HCT116 (cell line): ENCODE data around the gene TMSB4X. TPM values are rescaled to one million over a fixed set of nuclear protein-coding genes. Genes with fewer than 3 reads are reported as not detected.

Experiments used
- ATAC-seq: fragments of 200-7000 bp; cut with Tn5 transposase; 2 replicates; pipeline ENCODE4 v1.9.1; 2020; ENCODE audit warnings: mild to moderate bottlenecking, moderate library complexity
- BruUV-seq: library from RNA; stranded (reverse); fragments of 400-500 nt; replicated peaks from 2 replicates; lab custom pipeline; 2021; lab: Mats Ljungman, UMichigan
- CTCF ChIA-PET: fragments of 300-600 bp; sonication (Branson Sonifier 250); formaldehyde crosslinking; loops from one replicate; lab custom pipeline; 2021; ENCODE audit warnings: antibody characterized with exemption; lab: Charles Lee
- POLR2A ChIA-PET: fragments of 300-600, 350-600 bp; sonication (Branson Sonifier 250); formaldehyde crosslinking; loops from one replicate; lab custom pipeline; 2021; ENCODE audit warnings: antibody characterized with exemption; lab: Charles Lee
- RAD21 ChIA-PET, 2 experiments: fragments of 300-600 bp; sonication (Branson Sonifier 250); formaldehyde crosslinking; loops; one replicate each; lab custom pipeline; 2023; ENCODE audit warnings: low total read pairs in 2 of 2; ENCODE audit not compliant: uncharacterized antibody in 2 of 2, unreplicated experiment in 2 of 2, low non-redundant PET in 1 of 2; lab: Charles Lee
- DNase-seq: peaks from one replicate; pipeline ENCODE4 v3.0.0-alpha.2; 2010; ENCODE audit warnings: low read depth, low spot score
- H2AFZ ChIP-seq: fragments of 200-600 bp; shearing (Covaris generic), sonication (generic); 2 replicates; pipeline ENCODE4 v1.6.1; 2017; ENCODE audit warnings: low read depth, mixed run types, mixed read lengths, antibody characterized with exemption, low read length; ENCODE audit not compliant: poor library complexity, severe bottlenecking
- H3K27ac ChIP-seq: 2 replicates; pipeline ENCODE4 v1.5.1; 2012; ENCODE audit warnings: low read depth, low read length
- H3K27me3 ChIP-seq: fragments of 200-600 bp; sonication (generic); 2 replicates; pipeline ENCODE4 v1.6.1; 2016; ENCODE audit warnings: mixed run types, low read length, mixed read lengths; ENCODE audit not compliant: insufficient read depth
- H3K36me3 ChIP-seq, 2 experiments: fragments of 200-500 bp in 1 of 2; fragments of 200-600 bp in 1 of 2; sonication (Bioruptor generic) in 1 of 2; sonication (generic) in 1 of 2; 2 replicates each; pipeline versions ENCODE4 v1.5.1 to v1.6.1; 2014 to 2016; ENCODE audit warnings: low read length in 2 of 2, inconsistent platforms in 1 of 2, mixed read lengths in 1 of 2, mixed run types in 1 of 2; ENCODE audit not compliant: insufficient read depth in 2 of 2, control insufficient read depth in 1 of 2
- H3K4me1 ChIP-seq, 2 experiments: fragments of 200-600 bp in 1 of 2; sonication (generic) in 1 of 2; 2 replicates each; pipeline versions ENCODE4 v1.5.1 to v1.6.1; 2012 to 2017; ENCODE audit warnings: low read length in 2 of 2, inconsistent platforms in 1 of 2, mild to moderate bottlenecking in 1 of 2, mixed read lengths in 1 of 2, mixed run types in 1 of 2, moderate library complexity in 1 of 2; ENCODE audit not compliant: insufficient read depth in 2 of 2, control insufficient read depth in 1 of 2
- H3K4me2 ChIP-seq: fragments of 200-600 bp; sonication (generic); 2 replicates; pipeline ENCODE4 v1.6.1; 2017; ENCODE audit warnings: mixed run types, low read length, mixed read lengths
- H3K4me3 ChIP-seq, 2 experiments: fragments of 200-600 bp in 1 of 2; sonication (generic) in 1 of 2; replicated peaks in 1 of 2; 2 replicates each; pipeline ENCODE4 v1.5.1; 2011 to 2016; ENCODE audit warnings: low read length in 2 of 2, control low read depth in 1 of 2, low read depth in 1 of 2, mild to moderate bottlenecking in 1 of 2, mixed read lengths in 1 of 2, mixed run types in 1 of 2
- H3K79me2 ChIP-seq: fragments of 200-600 bp; sonication (generic); 2 replicates; pipeline ENCODE4 v1.6.1; 2017; ENCODE audit warnings: mild to moderate bottlenecking, mixed run types, low read length, moderate library complexity, mixed read lengths; ENCODE audit not compliant: insufficient read depth
- H3K9ac ChIP-seq: fragments of 200-600 bp; sonication (generic); 2 replicates; pipeline ENCODE4 v1.6.1; 2016; ENCODE audit warnings: low read length, mixed read lengths
- H3K9me2 ChIP-seq: fragments of 200-600 bp; sonication (generic), shearing (Covaris generic); 2 replicates; pipeline ENCODE4 v1.6.1; 2017; ENCODE audit warnings: mixed run types, mild to moderate bottlenecking, moderate library complexity; ENCODE audit not compliant: insufficient read depth
- H3K9me3 ChIP-seq, 2 experiments: fragments of 200-500 bp in 1 of 2; fragments of 200-600 bp in 1 of 2; sonication (Bioruptor generic) in 1 of 2; sonication (generic) in 1 of 2; 2 replicates each; pipeline ENCODE4 v1.6.1; 2014 to 2017; ENCODE audit warnings: low read length in 2 of 2, mixed read lengths in 2 of 2, inconsistent platforms in 1 of 2, low read depth in 1 of 2, mild to moderate bottlenecking in 1 of 2, mixed run types in 1 of 2, moderate library complexity in 1 of 2; ENCODE audit not compliant: control insufficient read depth in 1 of 2, insufficient read depth in 1 of 2
- H4K20me1 ChIP-seq: fragments of 200-600 bp; sonication (generic), shearing (Covaris generic); 2 replicates; pipeline ENCODE4 v1.6.1; 2017; ENCODE audit warnings: mixed run types, mild to moderate bottlenecking, moderate library complexity; ENCODE audit not compliant: insufficient read depth
- CBX3 ChIP-seq: IDR thresholded peaks from 2 replicates; pipeline ENCODE4 v1.6.1; 2012; ENCODE audit warnings: low read depth
- CEBPB ChIP-seq: IDR thresholded peaks from 2 replicates; pipeline ENCODE4 v1.6.1; 2012; ENCODE audit warnings: low read depth
- EGR1 ChIP-seq: IDR thresholded peaks from 2 replicates; pipeline ENCODE4 v1.6.1; 2012; ENCODE audit warnings: low read depth
- ELF1 ChIP-seq: IDR thresholded peaks from 2 replicates; pipeline ENCODE4 v1.6.1; 2012; ENCODE audit warnings: low read depth, borderline replicate concordance
- EZH2 ChIP-seq: fragments of 200-600 bp; sonication (generic); IDR thresholded peaks from 2 replicates; pipeline ENCODE4 v1.6.1; 2017; ENCODE audit warnings: antibody characterized with exemption, mixed run types
- EZH2phosphoT487 ChIP-seq: fragments of 200-600 bp; IDR thresholded peaks from 2 replicates; pipeline ENCODE4 v1.6.1; 2018; ENCODE audit warnings: antibody characterized with exemption, borderline replicate concordance
- FOSL1 ChIP-seq: IDR thresholded peaks from 2 replicates; pipeline ENCODE4 v1.6.1; 2012; ENCODE audit warnings: low read depth
- MAX ChIP-seq: IDR thresholded peaks from 2 replicates; pipeline ENCODE4 v1.6.1; 2012
- RAD21 ChIP-seq: IDR thresholded peaks from 2 replicates; pipeline ENCODE4 v1.6.1; 2012; ENCODE audit warnings: low read depth, mild to moderate bottlenecking
- REST ChIP-seq: IDR thresholded peaks from 2 replicates; pipeline ENCODE4 v1.6.1; 2012; ENCODE audit warnings: low read depth
- SP1 ChIP-seq: IDR thresholded peaks from 2 replicates; pipeline ENCODE4 v1.6.1; 2012; ENCODE audit warnings: low read depth
- SRF ChIP-seq: IDR thresholded peaks from 2 replicates; pipeline ENCODE4 v1.6.1; 2012; ENCODE audit warnings: low read depth
- TCF7L2 ChIP-seq: IDR thresholded peaks from 2 replicates; pipeline ENCODE4 v1.7.0; 2011; ENCODE audit warnings: borderline replicate concordance, inconsistent platforms; ENCODE audit not compliant: insufficient read depth, insufficient read length; ENCODE audit errors: extremely low read depth
- YY1 ChIP-seq: IDR thresholded peaks from 2 replicates; pipeline ENCODE4 v1.6.1; 2011; ENCODE audit warnings: low read length, low read depth, moderate library complexity, mild to moderate bottlenecking; ENCODE audit not compliant: insufficient replicate concordance; ENCODE audit errors: extremely low read depth
- ZBTB33 ChIP-seq: IDR thresholded peaks from 2 replicates; pipeline ENCODE4 v1.6.1; 2011; ENCODE audit warnings: mild to moderate bottlenecking, low read length, moderate library complexity; ENCODE audit not compliant: insufficient replicate concordance; ENCODE audit errors: extremely low read depth
- ZFX ChIP-seq: fragments of 450-650 bp; IDR thresholded peaks from 2 replicates; pipeline ENCODE4 v1.6.1; 2017
- ZNF274 ChIP-seq: fragments of 200-500 bp; sonication (Bioruptor generic); IDR thresholded peaks from 2 replicates; pipeline ENCODE4 v1.6.1; 2014; ENCODE audit warnings: mild to moderate bottlenecking, low read depth, low read length, inconsistent platforms
- intact Hi-C: fragments of 100-400 bp; cut with micrococcal nuclease; formaldehyde crosslinking; loops from 2 replicates; pipeline ENCODE4 v1.10.0; 2022
- total RNA-seq: library from RNA; stranded (reverse); gene quantifications from one replicate; pipeline ENCODE4 v1.2.1, GENCODE V29; 2021; ENCODE audit not compliant: unreplicated experiment
- TF ChIP-seq, protein P1 (sequence below): IDR thresholded peaks from 2 replicates; pipeline ENCODE4 v1.6.1; 2012

TMSB4X gene
- total RNA-seq, 1 experiment from 2014 or later = 407 TPM

- ChIA-PET POLR2A (no interaction called here), RAD21 (no interaction called here), CTCF (no interaction called here)
- no peaks in the 10 kb centered on the region for H4K20me1 ChIP-seq
- no peak overlapping the region for H3K4me2 ChIP-seq
- H3K9me2 ChIP-seq = no peaks in the 10 kb centered on the region
- no peak overlapping the region for H3K9ac ChIP-seq
- H2AFZ ChIP-seq = no peak overlapping the region
- H3K79me2 ChIP-seq = peaks cover 11% of the 10 kb centered on the region
- no peaks in the 10 kb centered on the region for H3K9me3 ChIP-seq
- no peak overlapping the region for H3K4me3 ChIP-seq
- peaks cover 0 to 10% of the 10 kb centered on the region in 2 experiments; a peak in 2 of 4 replicates for H3K4me1 ChIP-seq
- no peak overlapping the region for H3K27ac ChIP-seq
- no TSS peak for BruUV-seq
- TF ChIP-seq CEBPB (no peak), SRF (no peak), TCF7L2 (no peak), ELF1 (no peak), YY1 (no peak), REST (no peak), SP1 (no peak), FOSL1 (no peak), CBX3 (no peak), MAX (no peak), ZFX (no peak), EZH2 (no peak), RAD21 (no peak), EGR1 (no peak), EZH2phosphoT487 (no peak), ZNF274 (no peak), ZBTB33 (no peak)
- TF ChIP-seq, protein P1, sequence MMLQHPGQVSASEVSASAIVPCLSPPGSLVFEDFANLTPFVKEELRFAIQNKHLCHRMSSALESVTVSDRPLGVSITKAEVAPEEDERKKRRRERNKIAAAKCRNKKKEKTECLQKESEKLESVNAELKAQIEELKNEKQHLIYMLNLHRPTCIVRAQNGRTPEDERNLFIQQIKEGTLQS = no peak
- DNase-seq = no peak
- intact Hi-C loops = loop anchor here (10.0 kb wide), 1 partner anchor 513 kb away; no protein-coding TSS in a partner anchor
- no peaks in the 10 kb centered on the region for H3K36me3 ChIP-seq
- H3K27me3 ChIP-seq = no peaks in the 10 kb centered on the region
- ATAC-seq = no peak
Measured at GRCh38 chrX:12971282-12972003, 3.5 kb upstream of the TMSB4X start.
